ENCODE measurements around the gene IGSF5. TPM values are rescaled to one million over a fixed set of nuclear protein-coding genes. Genes with fewer than 3 reads are reported as not detected.

The IGSF5 gene
- total and polyA plus RNA-seq, 9 of the 15 experiments (the other 6 are each of a cell fraction or from before 2014, with no cell fraction given): not detected

- TF ChIP-seq MGA (IDR thresholded peaks at IDR 0.05) (peak; percentile 32; the same call in 1 of the 2 replicates), ATF4 (CRISPR knock-in tag; IDR thresholded peaks at IDR 0.05) (peak; percentile 95), ZSCAN32 (CRISPR knock-in tag; IDR thresholded peaks at IDR 0.05) (peak; percentile 71; the same call in 1 of the 2 replicates), ZBTB5 (IDR thresholded peaks at IDR 0.05) (no peak), YY1 (IDR thresholded peaks at IDR 0.05; ENCODE audit: borderline replicate concordance in 1 of 3, control insufficient read depth in 1 of 3, extremely low read depth in 1 of 3, insufficient read depth in 3 of 3, insufficient read length in 1 of 3, insufficient replicate concordance in 2 of 3, low read depth in 1 of 3, low read length in 2 of 3) (no peak), ATF1 (CRISPR knock-in tag; IDR thresholded peaks at IDR 0.05) (no peak), ATF1 (tag; IDR thresholded peaks at IDR 0.05) (peak; percentile 38; the same call in 1 of the 2 replicates), ZNF511 (CRISPR knock-in tag; IDR thresholded peaks at IDR 0.05) (no peak), E2F3 (CRISPR knock-in tag; IDR thresholded peaks at IDR 0.05) (no peak), THRAP3 (IDR thresholded peaks at IDR 0.05; ENCODE audit: borderline replicate concordance) (no peak), TCFL5 (CRISPR knock-in tag; conservative IDR thresholded peaks at IDR 0.05) (0 out of 2 replicates have a peak, but pooled peaks have one; percentile 34), ETV5 (CRISPR knock-in tag; IDR thresholded peaks at IDR 0.05; ENCODE audit: low read depth) (no peak)
These were observed 97.9 kb downstream of the IGSF5 start (continued) for GRCh38 chr21:39842741-39843459.
